ENCODE results near the gene E2F2.

Gene E2F2

GRCh38 chr1:23481026-23481597 lies 49.9 kb downstream of the E2F2 start:
- no peak for DNase-seq

GRCh38 chr1:23480187-23481025 lies 50.6 kb downstream of the E2F2 start:
- no peak for DNase-seq

GRCh38 chr1:23479666-23479941 lies 51.4 kb downstream of the E2F2 start:
- no peak for DNase-seq

- DNase-seq = no peak
Measured at GRCh38 chr1:23478896-23479665, 52.0 kb downstream of the E2F2 start.

GRCh38 chr1:23477359-23478144 lies 53.5 kb downstream of the E2F2 start:
- DNase-seq = no peak

- no peak for DNase-seq
Measured at GRCh38 chr1:23475641-23476040, 55.4 kb downstream of the E2F2 start.

- no peak for DNase-seq
Measured at GRCh38 chr1:23475134-23475628, 55.9 kb downstream of the E2F2 start.

GRCh38 chr1:23473037-23473800 lies 57.8 kb downstream of the E2F2 start:
- DNase-seq = no peak

- DNase-seq = no peak
Measured at GRCh38 chr1:23472351-23473036, 58.5 kb downstream of the E2F2 start.

GRCh38 chr1:23471473-23472075 lies 59.5 kb downstream of the E2F2 start:
- no peak for DNase-seq

- no peak for DNase-seq
Measured at GRCh38 chr1:23470282-23471070, 60.6 kb downstream of the E2F2 start.

- DNase-seq = no peak
Measured at GRCh38 chr1:23469372-23469982, 61.6 kb downstream of the E2F2 start.

- DNase-seq = no peak
Measured at GRCh38 chr1:23466423-23466989, 64.5 kb downstream of the E2F2 start.

- no peak for DNase-seq
Measured at GRCh38 chr1:23463286-23463685, 67.7 kb downstream of the E2F2 start.

GRCh38 chr1:23462766-23463165 lies 68.3 kb downstream of the E2F2 start:
- DNase-seq = no peak

GRCh38 chr1:23461050-23461449 lies 70.0 kb downstream of the E2F2 start:
- no peak for DNase-seq

- DNase-seq = no peak
Measured at GRCh38 chr1:23460519-23460918, 70.5 kb downstream of the E2F2 start.

GRCh38 chr1:23459338-23459757 lies 71.7 kb downstream of the E2F2 start:
- DNase-seq = no peak
